Activated CD4-positive, alpha-beta T cell treated with anti-CD3 and anti-CD28 coated beads, Interleukin-2, amount 10 ng/mL, durations not matched to agents 7 days and 5 days (primary cell): ENCODE measurements around the gene TNNC2. TPM values are rescaled to one million over a fixed set of nuclear protein-coding genes. Genes with fewer than 3 reads are reported as not detected.

ENCODE experiments used
- CTCF ChIA-PET: fragments of 350-600 bp; sonication (Branson Sonifier 250); formaldehyde crosslinking; loops from one replicate; lab custom pipeline; 2021; ENCODE audit warnings: antibody characterized with exemption; lab: Charles Lee
- POLR2A ChIA-PET: fragments of 350-600 bp; sonication (Branson Sonifier 250); formaldehyde crosslinking; loops from one replicate; lab custom pipeline; 2021; ENCODE audit warnings: antibody characterized with exemption; lab: Charles Lee
- DNase-seq: peaks from one replicate; pipeline ENCODE4 v3.0.0-alpha.2; 2020
- H3K27ac Mint-ChIP-seq: one replicate; pipeline ENCODE4 v1.8.0; 2021; ENCODE audit warnings: mild to moderate bottlenecking, moderate library complexity, mixed read lengths
- H3K27me3 Mint-ChIP-seq: one replicate; pipeline ENCODE4 v1.8.0; 2021; ENCODE audit warnings: mixed read lengths
- H3K36me3 Mint-ChIP-seq: one replicate; pipeline ENCODE4 v1.8.0; 2021; ENCODE audit warnings: low read depth, mixed read lengths
- H3K4me1 Mint-ChIP-seq: one replicate; pipeline ENCODE4 v1.8.0; 2021; ENCODE audit warnings: mixed read lengths
- H3K4me3 Mint-ChIP-seq: one replicate; pipeline ENCODE4 v1.8.0; 2021; ENCODE audit warnings: mild to moderate bottlenecking, moderate library complexity, mixed read lengths
- H3K9me3 Mint-ChIP-seq: one replicate; pipeline ENCODE4 v1.8.0; 2021; ENCODE audit warnings: mixed read lengths
- total RNA-seq, 2 experiments: library from RNA; stranded (reverse); gene quantifications; one replicate each; pipeline ENCODE4 v1.2.3, GENCODE V29; 2021

The TNNC2 gene
- total RNA-seq, 2 experiments from 2014 or later = not detected

DNA sequence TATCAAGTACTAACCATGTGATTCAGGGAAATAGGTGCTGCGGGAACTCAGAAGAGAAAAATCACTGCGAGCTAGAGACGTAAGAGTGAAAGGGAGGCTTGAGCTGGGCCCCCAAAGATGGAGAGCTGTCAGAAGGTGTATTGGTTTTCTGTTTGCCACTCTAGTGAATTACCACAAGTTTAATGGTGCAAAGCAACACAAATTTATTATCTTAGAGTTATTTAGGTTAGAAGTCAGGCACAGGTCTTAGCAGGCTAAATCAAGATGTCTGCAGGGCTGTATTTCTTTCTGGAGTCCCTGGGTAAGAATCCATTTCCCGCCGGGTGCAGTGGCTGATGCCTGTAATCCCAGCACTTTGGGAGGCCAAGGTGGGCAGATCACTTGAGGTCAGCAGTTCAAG lies 32.8 kb upstream of the TNNC2 start:
- DNase-seq = no peak
- no peak overlapping the region for H3K4me3 Mint-ChIP-seq
- no peaks in the 10 kb centered on the region for H3K27me3 Mint-ChIP-seq
- POLR2A ChIA-PET = no interaction called here
- peaks cover 11% of the 10 kb centered on the region for H3K36me3 Mint-ChIP-seq
- H3K9me3 Mint-ChIP-seq = no peaks in the 10 kb centered on the region
- no peak overlapping the region for H3K27ac Mint-ChIP-seq
- peaks cover 41% of the 10 kb centered on the region for H3K4me1 Mint-ChIP-seq
- CTCF ChIA-PET = interaction anchor here (0.6 kb wide), 1 partner anchor 10 kb away, joined by 3 read pairs; no protein-coding TSS in a partner anchor

DNA sequence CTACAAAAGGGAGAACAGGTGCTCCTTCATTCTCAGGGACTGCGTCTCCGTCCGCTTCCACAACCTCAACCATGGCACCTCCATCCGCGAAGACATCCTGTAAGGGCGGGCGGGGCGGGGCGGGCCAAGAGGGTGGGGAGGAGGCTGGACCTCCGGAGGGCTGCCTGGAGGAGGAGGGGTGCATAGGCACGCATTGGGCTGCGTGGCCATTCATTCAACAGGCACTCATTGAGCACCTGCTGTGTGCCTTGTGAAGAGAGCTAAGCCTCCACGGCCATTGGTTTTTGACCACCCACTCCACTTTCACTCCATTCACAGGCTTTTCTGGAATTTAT lies 30.7 kb upstream of the TNNC2 start:
- peak overlapping the region; percentile 99 for H3K27ac Mint-ChIP-seq
- ChIA-PET CTCF (interaction anchor here (0.9 kb wide), 1 partner anchor 16 kb away, joined by 3 read pairs; no protein-coding TSS in a partner anchor), POLR2A (no interaction called here)
- H3K27me3 Mint-ChIP-seq = no peaks in the 10 kb centered on the region
- H3K9me3 Mint-ChIP-seq = no peaks in the 10 kb centered on the region
- peak overlapping the region; percentile 98 for H3K4me3 Mint-ChIP-seq
- DNase-seq = peak; percentile 57
- peaks cover 50% of the 10 kb centered on the region for H3K4me1 Mint-ChIP-seq
- peaks cover 20% of the 10 kb centered on the region for H3K36me3 Mint-ChIP-seq

DNA sequence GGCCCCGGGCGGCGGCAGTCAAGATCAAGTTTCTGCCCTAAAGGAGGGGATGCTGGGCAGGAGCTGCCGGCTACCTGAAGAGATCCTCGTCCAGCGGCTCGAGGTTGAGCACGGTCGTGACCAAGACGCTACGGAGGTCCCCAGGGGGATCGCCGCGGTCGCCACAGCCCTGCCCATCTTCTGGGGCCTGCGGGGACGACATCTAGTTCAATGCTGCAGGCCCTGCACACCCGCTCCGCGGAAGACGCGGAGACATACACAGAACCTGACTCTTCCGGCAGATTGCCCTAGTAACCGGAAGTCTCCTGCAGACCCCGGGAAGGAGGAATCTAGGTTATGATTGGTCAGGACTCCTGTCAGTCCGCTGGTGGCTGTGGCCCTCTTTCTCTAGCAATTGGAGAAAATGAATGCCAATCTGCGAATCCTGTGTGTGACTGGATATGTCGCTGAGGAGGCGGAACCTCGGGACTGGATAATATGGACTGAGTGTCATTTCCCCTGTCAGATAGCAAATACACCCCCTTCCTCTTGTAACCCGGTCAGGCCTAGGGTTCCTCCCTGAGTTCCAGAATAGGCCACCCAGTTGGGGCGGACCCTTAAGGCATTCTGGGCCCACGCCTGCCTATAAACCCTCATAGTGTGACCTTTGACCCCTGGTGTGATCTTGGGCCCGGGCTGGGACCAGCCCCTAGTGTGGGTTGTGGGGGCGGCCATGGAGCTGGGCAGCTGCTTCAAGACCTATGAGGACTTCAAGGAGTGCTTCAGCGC lies 30.2 kb upstream of the TNNC2 start, which contains the start of the genes ACOT8 and ZSWIM3:
ACOT8 (minus strand) TSS at position 279 of the 768 bp plus-strand sequence; CDS start at position 202, 77 bp downstream.
ZSWIM3 (plus strand) TSS at position 501 of the 768 bp plus-strand sequence; CDS start at position 713, 212 bp downstream.
- peak within 1 kb of the TSS; percentile 99 for H3K27ac Mint-ChIP-seq
- ChIA-PET CTCF (interaction anchor here (0.8 to 1.0 kb wide), 3 partner anchors 15 to 36 kb away, joined by 3 read pairs; no protein-coding TSS in a partner anchor), POLR2A (no interaction called here)
- H3K36me3 Mint-ChIP-seq = peaks cover 22% of the 10 kb centered on the region
- no peaks in the 10 kb centered on the region for H3K9me3 Mint-ChIP-seq
- peaks cover 50% of the 10 kb centered on the region for H3K4me1 Mint-ChIP-seq
- no peaks in the 10 kb centered on the region for H3K27me3 Mint-ChIP-seq
- peak within 1 kb of the TSS; percentile 98 for H3K4me3 Mint-ChIP-seq
- DNase-seq = peak; percentile 99

DNA sequence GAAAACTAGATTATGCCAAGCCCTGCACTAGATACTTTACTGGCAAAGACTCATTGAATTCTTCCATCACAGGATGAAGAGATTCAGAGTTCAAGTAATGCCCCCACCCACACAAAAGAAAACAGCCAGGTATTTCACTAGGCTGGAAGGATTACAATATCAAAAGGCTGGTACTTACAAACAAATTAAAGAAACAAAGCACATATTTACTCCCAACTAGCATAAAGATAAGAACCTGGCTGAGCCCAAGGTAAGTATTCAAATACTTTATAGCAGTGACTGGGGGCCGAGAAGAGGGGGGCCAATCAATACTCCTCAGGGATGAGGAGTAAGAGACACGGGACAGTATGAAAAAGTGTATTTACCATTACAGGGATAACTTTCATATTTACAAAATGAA lies 26.4 kb upstream of the TNNC2 start:
- CTCF ChIA-PET = interaction anchor here (1.0 kb wide), 1 partner anchor 105 kb away, joined by 3 read pairs; no protein-coding TSS in a partner anchor
- H3K4me3 Mint-ChIP-seq = no peak overlapping the region

DNA sequence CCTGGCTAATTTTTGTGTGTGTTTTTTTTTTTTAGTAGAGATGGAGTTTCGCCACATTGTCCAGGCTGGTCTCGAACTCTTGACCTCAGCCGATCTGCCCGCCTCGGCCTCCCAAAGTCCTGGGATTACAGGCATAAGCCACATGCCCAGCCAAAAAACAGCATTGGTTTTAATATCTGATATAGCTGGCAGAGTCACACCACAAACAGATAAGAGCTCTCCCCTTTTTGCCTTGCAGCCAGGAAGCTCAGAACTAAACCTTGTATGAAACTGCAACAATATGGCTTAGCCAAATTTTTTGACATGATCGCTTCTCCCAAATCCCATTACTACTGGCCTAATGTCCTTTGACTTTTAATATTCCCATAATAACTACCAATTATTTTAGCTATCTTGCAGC lies 25.2 kb upstream of the TNNC2 start:
- H3K36me3 Mint-ChIP-seq = peaks cover 34% of the 10 kb centered on the region
- no peak overlapping the region for H3K27ac Mint-ChIP-seq
- H3K9me3 Mint-ChIP-seq = no peaks in the 10 kb centered on the region
- H3K4me1 Mint-ChIP-seq = peaks cover 25% of the 10 kb centered on the region
- ChIA-PET POLR2A (no interaction called here), CTCF (interaction anchor here (0.6 to 1.4 kb wide), 4 partner anchors 8 to 483 kb away, joined by 3 read pairs; no protein-coding TSS in a partner anchor)
- H3K4me3 Mint-ChIP-seq = no peak overlapping the region
- H3K27me3 Mint-ChIP-seq = no peaks in the 10 kb centered on the region
- no peak for DNase-seq

More for the DNA sequence above, 26.4 kb upstream of the TNNC2 start:
- no peak for DNase-seq
- Mint-ChIP-seq H3K4me1 (peaks cover 33% of the 10 kb centered on the region), H3K9me3 (no peaks in the 10 kb centered on the region), H3K27ac (no peak overlapping the region), H3K36me3 (peaks cover 33% of the 10 kb centered on the region), H3K27me3 (no peaks in the 10 kb centered on the region)
- POLR2A ChIA-PET = no interaction called here

DNA sequence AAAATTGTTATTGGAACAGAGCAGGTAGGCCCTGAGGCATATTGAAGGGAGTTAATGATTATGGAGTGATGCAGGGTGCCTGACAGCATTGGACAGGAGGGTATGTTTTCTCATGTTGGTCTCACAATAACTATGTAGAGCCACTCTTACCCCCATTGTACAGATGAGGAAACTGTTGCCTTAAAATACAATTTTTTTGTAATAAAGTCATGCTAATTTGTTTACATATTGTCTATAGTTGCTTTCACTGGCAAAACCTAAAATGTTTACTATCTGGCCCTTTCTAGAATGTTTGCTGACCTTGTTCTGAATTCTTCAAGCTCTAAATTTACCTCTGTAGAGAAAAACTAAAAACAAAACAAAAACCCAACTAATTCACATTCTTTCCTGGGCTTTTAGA lies 24.4 kb upstream of the TNNC2 start:
- no peak overlapping the region for H3K4me3 Mint-ChIP-seq
- ChIA-PET POLR2A (interaction anchor here (0.6 kb wide), 1 partner anchor 81 kb away, joined by 4 read pairs; no protein-coding TSS in a partner anchor), CTCF (interaction anchor here (0.6 to 0.7 kb wide), 2 partner anchors 116 to 483 kb away, joined by 3 to 6 read pairs; no protein-coding TSS in a partner anchor)
- peaks cover 21% of the 10 kb centered on the region for H3K4me1 Mint-ChIP-seq
- no peak for DNase-seq
- H3K27me3 Mint-ChIP-seq = no peaks in the 10 kb centered on the region
- H3K36me3 Mint-ChIP-seq = peaks cover 32% of the 10 kb centered on the region
- H3K27ac Mint-ChIP-seq = no peak overlapping the region
- H3K9me3 Mint-ChIP-seq = no peaks in the 10 kb centered on the region

DNA sequence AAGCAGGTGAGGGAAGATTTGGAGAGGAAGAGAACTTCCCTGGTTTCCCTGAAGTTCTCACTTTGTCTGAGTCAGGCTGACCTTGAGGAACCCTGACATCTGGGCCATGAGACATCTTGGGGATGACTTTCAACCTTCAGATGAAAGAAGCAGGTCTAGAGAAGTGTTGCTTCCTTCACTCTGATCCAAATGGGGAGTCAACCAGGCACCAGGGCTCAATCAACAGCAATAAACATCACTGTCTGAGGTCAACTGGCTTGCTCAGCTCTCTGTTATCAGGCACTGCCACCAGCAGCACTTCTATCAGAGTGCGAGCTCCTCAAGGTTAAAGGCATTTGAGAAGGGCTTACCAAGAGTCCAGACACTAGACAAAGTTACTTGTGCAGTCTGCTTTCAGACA lies 23.8 kb upstream of the TNNC2 start:
- ChIA-PET CTCF (no interaction called here), POLR2A (interaction anchor here (0.6 kb wide), 1 partner anchor 81 kb away, joined by 4 read pairs; no protein-coding TSS in a partner anchor)
- Mint-ChIP-seq H3K36me3 (peaks cover 34% of the 10 kb centered on the region), H3K4me1 (peaks cover 17% of the 10 kb centered on the region), H3K27ac (no peak overlapping the region), H3K27me3 (no peaks in the 10 kb centered on the region), H3K9me3 (no peaks in the 10 kb centered on the region), H3K4me3 (no peak overlapping the region)
- no peak for DNase-seq

DNA sequence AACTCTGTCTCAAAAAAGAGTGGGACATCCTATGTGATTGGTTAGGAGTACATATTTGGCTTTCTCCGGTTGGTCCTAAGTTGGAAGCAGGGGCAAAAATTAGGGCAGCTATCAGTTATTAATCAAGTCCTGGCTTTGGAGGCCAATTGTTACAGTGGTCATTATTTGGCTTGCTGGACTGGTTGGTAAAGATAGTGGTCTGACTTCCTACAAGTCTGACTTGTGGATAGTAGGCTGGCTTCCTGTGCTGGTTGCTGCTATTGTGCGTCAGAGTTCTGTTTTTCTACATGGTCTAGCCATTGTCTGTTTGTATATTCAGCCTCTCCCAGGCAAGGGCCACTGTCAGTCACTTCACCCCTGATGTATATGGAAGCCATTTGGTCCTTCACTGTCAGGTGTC lies 23.1 kb upstream of the TNNC2 start:
- POLR2A ChIA-PET = interaction anchor here (0.6 kb wide), 1 partner anchor 921 kb away, joined by 6 read pairs; no protein-coding TSS in a partner anchor
- Mint-ChIP-seq H3K27me3 (no peaks in the 10 kb centered on the region), H3K4me3 (no peak overlapping the region), H3K27ac (no peak overlapping the region), H3K4me1 (peaks cover 12% of the 10 kb centered on the region), H3K36me3 (peaks cover 34% of the 10 kb centered on the region), H3K9me3 (no peaks in the 10 kb centered on the region)
- CTCF ChIA-PET = interaction anchor here (0.6 to 1.1 kb wide), 2 partner anchors 14 to 78 kb away, joined by 3 to 6 read pairs; no protein-coding TSS in a partner anchor
- no peak for DNase-seq

DNA sequence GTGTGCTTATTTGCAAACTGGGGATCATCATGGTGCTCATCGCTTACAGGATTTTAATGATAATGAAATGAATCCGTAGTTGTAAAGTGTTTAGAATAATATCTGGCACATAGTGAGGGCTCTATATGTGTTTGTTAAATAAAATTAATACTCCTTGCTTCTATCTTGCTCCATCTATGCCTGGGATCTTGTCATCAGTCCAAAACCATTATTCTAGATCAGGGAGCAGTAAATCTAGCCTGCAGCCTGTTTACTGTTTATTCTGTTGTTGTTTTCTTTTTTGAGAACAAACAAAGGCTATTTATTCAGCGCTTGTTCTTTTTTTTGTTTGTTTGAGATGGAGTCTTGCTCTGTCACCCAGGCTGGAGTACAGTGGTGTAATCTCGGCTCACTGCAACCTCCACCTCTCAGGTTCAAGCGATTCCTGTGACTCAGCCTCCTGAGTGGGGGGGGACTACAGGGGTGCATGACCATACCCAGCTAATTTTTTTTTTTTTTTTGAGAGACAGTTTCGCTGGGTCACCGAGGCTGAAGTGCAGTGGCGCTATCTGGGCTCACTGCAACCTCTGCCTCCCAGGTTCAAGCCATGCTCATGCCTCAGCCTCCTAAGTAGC lies 22.0 kb upstream of the TNNC2 start:
- H3K9me3 Mint-ChIP-seq = no peaks in the 10 kb centered on the region
- H3K4me3 Mint-ChIP-seq = no peak overlapping the region
- CTCF ChIA-PET = interaction anchor here (0.6 to 1.1 kb wide), 2 partner anchors 15 to 19 kb away, joined by 3 to 6 read pairs; no protein-coding TSS in a partner anchor
- H3K36me3 Mint-ChIP-seq = peaks cover 33% of the 10 kb centered on the region
- no peak for DNase-seq
- POLR2A ChIA-PET = interaction anchor here (0.6 kb wide), 1 partner anchor 114 kb away, joined by 7 read pairs; no protein-coding TSS in a partner anchor
- peaks cover 4% of the 10 kb centered on the region for H3K4me1 Mint-ChIP-seq
- no peaks in the 10 kb centered on the region for H3K27me3 Mint-ChIP-seq
- H3K27ac Mint-ChIP-seq = no peak overlapping the region

DNA sequence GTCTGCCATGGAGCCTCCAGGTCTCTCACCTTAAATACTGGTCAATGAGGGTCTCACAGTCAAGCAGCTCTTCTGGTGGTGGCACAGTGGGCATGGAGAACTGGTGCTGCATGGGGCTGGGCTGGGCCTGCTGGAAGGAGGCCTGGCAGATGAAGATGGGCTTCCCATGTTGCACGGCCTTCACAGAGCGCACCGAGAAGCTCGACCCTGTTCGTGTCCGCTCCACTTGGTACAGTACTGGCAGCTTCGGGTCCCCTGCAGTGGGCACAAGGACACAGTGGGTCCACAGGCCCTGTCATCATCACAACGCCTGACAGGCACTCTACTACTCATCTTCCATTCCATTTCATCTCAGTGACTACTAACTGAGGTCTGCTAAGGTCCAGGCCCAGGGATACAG lies 21.3 kb upstream of the TNNC2 start:
- POLR2A ChIA-PET = no interaction called here
- Mint-ChIP-seq H3K9me3 (no peaks in the 10 kb centered on the region), H3K4me1 (peaks cover under 1% of the 10 kb centered on the region), H3K27me3 (no peaks in the 10 kb centered on the region), H3K36me3 (peaks cover 29% of the 10 kb centered on the region), H3K27ac (no peak overlapping the region), H3K4me3 (no peak overlapping the region)
- DNase-seq = no peak
- CTCF ChIA-PET = no interaction called here

DNA sequence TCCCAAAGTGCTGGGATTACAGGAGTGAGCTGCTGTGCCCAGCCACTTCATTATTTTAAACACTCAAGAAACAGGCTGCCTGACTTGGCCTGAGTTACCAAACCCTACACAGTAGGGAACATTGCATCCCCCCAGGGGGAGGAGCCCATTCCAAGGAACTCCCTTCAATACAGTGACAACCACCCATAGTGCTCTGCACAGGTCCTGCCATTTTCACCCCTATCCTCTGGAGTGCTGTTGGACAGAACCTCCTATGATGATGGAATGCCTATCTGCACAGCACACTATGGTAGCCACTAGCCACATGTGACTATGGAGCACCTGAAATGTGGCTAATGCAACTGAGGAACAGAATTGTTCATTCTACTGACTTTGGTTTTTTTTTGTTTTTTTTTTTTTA lies 18.3 kb upstream of the TNNC2 start:
- H3K4me3 Mint-ChIP-seq = no peak overlapping the region
- no peaks in the 10 kb centered on the region for H3K9me3 Mint-ChIP-seq
- H3K4me1 Mint-ChIP-seq = no peaks in the 10 kb centered on the region
- POLR2A ChIA-PET = no interaction called here
- H3K27me3 Mint-ChIP-seq = no peaks in the 10 kb centered on the region
- H3K27ac Mint-ChIP-seq = no peak overlapping the region
- peaks cover 22% of the 10 kb centered on the region for H3K36me3 Mint-ChIP-seq
- no peak for DNase-seq
- CTCF ChIA-PET = no interaction called here

DNA sequence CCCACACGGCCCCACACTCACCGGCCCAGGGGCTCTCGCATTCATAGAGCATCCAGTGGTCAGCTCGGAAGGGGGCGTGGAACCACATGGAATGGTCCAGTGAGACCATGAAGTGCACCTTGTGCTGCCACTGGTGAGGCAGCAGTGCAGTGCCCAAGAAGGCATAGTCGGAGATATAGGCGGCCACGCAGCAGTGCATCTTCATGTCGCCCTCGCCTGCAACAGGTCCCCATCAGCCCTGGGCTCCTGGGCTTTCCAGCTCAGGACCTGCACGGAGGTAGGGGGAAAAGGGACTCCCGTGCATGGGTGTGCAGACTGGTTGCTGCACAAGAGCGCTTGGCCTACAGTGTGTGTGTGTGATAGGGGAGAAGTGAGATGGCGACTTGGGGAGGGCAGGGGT lies 16.4 kb upstream of the TNNC2 start:
- no peaks in the 10 kb centered on the region for H3K27me3 Mint-ChIP-seq
- DNase-seq = no peak
- ChIA-PET CTCF (interaction anchor here (1.1 kb wide), 1 partner anchor 9 kb away, joined by 3 read pairs; no protein-coding TSS in a partner anchor), POLR2A (no interaction called here)
- H3K9me3 Mint-ChIP-seq = no peaks in the 10 kb centered on the region
- H3K36me3 Mint-ChIP-seq = peaks cover 14% of the 10 kb centered on the region
- H3K4me3 Mint-ChIP-seq = no peak overlapping the region
- H3K4me1 Mint-ChIP-seq = no peaks in the 10 kb centered on the region
- no peak overlapping the region for H3K27ac Mint-ChIP-seq
